NCI-H2196 (cell line): ENCODE results near the gene CPB2.

ENCODE experiments used
- DNase-seq: peaks from one replicate; lab custom pipeline; 2025; ENCODE audit not compliant: unreplicated experiment; lab: John Stamatoyannopoulos, UW

The CPB2 gene

DNA sequence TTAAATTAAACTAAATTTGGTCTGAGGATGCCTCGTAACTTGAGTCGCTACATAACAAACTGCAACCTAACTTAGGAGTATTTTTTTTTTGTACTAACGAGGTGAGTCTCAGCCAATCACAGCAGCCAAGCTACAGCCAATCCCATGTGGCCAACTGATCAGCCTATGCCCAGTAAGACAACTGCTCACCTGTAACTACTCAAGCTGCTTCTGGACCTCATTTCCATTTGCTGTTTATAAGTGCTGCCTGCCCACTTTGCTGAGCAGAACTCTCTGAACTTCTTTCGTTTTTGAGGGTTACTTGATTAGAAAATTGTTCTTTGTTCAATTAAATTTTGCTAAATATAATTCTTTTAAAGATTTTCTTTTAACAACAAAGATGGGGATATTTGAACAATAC is 3.8 kb downstream of the CPB2 start:
- DNase-seq, result no peak

DNA sequence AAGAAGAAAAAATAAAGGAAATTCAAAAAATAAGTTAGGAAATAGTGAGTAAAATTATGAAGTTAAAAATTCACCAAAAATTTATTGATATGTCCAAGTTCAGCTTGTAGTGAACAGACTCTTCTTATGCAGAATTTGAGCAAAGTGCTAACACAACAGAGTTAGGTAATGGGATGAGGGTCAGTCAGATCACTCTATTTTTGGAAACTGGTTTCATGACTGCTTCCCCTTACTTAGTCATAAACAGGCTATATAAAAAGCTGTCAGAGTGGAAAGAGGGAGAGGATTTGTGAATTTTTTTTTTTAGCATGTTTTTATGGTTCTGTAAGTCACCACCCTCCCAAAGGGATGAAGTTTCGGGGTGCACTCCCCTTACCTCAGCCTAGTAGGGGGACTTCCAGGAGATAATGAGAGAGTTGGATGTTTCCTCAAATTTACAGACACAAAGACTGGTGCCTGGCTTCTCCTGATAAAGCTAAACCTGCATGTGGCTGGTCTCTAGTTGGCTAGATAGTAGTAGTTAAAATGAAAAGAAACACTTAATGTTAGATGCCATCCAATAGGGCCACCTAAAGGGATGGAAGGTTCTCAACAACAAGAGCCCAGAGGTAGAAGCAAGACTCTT is 4.5 kb downstream of the CPB2 start:
- DNase-seq, result no peak

DNA sequence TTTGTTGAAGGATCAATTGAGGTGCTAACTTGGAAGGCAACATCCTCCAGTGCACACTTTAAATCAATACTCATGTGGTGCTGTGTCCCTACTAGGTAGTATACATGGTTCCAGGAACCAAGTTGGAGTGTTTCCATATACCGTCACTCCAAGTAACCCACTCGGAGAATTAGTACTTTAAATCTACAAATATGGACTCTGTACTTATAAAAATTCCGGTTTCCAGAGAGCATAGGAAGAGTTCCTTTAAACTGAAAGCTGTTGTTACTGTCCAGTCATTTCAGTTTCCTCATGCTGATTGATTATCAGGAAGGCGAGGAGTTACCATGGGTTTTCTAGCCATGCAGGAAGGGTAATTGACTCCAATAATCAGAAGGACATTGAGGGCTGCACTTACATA is 7.2 kb downstream of the CPB2 start:
- no peak for DNase-seq

DNA sequence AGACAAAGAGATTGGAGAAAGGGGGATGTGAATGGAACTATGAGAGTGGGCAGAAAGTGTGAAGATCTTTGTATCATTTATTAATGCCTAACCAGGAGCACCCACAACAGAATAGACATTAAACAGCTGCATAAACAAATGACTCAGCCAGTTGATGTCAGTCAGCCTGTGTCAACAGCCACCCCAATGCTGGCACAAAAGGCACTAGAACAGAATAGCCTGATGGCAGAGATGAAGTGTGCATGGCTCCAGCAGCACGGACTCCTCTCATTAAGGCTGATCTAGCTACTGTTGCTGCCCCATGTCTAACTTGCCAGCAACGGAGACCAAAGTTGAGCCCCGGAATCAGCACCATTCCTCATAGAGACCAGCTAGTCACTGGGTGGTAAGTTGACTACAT is 7.8 kb downstream of the CPB2 start:
- peak; percentile 8 for DNase-seq

DNA sequence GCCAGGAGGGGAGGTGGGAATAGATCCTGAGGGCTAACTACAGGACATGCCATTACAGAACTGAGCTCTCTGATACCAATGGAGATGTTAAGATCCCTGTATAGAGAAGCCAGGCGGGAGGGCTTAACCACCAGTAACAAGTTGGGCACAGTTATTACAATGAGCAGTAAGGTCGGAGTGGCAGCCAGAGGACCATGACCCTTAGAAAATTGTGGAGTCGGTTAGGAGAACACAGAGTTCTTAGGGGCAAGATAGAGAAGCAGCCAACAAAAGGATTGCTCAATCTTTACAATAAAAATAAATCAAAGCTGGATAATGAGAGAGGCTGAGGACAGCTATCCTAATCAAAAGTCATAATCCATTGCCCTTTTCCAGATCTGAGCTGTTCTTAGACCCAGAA is 10.4 kb downstream of the CPB2 start:
- no peak for DNase-seq

DNA sequence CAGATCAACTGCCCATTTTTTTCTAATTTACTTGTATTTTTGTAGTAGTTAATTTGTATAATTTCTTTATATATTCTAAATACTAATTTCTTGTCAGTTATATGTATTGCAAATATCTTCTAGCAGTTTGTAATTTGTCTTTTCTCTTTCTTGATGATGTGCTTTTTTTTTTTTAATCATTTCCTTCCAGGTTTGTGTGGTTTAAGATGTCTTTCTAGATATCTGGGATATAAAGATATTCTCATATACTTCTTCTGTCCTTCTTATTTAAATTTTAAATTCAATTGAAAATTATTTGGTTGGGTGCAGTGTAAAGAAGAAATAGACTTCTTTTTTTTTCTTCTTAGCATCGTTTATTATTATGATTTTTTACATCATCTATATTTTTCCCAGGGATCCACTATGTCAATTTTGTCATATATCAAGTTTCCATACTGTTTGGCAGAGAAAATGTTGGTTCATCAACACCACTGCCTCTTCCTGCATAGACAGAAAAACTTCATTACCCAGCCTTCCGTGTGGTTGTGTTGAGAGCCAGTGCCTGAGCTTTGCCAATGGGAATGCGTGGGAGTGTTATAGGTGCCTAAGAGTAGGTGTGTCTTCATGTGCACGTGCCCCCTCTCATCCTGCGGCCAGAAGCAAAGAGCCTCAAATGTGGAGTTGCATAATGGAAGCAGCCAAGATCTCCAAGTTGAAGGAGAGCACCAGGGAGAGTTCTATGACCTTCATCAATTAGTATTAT is 15.8 kb downstream of the CPB2 start:
- no peak for DNase-seq

DNA sequence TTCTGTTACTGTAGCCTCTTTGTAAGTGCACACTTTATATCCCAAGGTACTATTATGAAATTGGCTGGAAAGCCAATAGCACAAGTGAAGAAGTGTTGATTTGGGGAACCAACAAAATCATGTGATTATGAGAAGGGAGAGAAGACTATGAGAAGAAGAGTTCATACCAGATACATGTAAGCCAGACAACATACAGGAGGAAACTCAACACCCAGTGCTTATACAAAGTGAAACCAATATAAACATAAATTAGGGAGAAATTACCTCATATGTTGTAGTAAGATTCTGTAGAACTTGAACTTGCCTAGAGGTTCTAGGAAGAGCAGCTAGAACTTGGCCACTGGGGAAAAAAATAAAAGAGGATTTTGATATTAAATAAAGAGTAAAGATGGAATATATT is 17.4 kb downstream of the CPB2 start:
- no peak for DNase-seq

DNA sequence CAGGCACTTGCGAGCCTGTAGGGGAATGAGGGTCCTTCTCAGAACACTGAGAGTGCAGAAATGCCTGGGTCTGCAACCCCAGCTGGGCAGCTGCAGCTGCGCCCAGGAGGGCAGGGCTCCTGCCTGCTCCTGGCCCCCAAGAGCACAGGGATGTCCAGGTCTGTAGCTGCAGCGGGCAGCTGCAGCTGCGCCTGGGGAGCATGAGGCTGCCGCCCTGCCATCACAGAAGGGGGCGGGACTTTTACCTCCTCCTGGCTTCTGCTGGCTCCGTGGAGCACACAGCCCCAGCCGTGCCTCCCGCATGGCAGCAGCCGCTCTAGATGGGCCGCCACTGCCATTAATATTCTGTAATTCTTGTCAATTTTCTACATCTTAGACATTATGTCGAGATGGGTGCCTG is 17.8 kb downstream of the CPB2 start:
- DNase-seq, result no peak

DNA sequence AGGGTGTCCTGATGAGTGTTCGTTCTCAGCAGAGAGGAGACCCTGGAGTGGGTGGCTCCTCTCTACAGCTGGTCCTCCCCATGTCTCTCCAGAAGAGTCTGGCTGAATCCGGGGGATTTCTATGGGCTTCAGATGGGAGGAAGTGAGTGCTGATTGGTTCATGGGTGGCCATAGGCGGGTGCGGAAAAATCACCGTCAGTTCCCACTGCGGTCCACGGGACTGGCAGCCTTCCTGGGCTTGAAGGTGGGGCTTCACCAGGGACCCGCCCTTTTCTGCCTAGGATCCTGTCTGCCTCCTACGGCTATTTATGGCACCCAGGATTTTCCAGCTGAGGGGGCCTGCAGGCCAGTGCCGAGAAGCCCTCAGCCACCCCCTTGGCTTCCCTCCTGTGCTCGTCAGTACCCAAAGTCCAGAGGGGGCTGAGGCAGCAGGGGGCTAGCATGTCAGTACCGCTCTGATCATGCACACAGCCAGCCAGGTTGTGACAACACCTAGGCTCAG is 18.4 kb downstream of the CPB2 start:
- no peak for DNase-seq

DNA sequence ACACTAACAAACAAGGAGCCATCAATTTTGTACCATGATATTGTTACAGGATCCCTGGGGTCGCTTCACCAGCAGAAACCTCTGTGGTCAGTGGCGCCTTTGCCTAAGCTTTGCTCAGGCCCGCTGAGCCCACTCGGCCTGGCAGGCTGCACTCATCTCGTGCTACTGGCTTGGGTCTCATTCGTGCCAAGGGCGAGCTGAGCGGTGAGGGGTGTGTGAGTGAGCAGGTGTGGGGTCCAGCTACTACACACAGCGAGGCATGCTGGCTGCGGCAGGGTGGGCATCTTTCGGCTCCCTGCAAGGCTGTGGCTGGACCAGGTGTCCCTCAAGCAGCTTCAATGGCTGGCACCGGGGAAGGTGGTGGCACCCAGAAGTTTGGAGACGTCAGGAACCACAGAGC is 19.1 kb downstream of the CPB2 start:
- DNase-seq, result no peak

DNA sequence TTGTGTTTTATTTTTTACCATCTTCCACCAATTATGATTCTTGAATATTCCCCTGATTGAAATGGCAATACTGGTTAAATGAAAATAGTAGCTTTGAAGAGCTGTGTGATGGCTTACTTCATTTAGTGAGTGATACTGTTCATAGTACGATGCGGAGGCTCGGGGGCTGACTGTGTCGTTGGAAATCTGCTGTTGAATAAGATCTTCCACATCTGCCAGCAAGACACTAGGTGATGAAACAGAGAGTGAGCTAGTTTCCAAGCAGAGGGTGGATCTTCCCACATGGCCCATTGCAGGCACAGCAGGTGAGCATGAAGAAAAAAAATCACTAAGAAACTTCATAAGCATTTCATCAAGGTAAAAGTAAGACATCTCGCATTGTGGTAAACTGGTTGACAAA is 22.5 kb downstream of the CPB2 start:
- no peak for DNase-seq

DNA sequence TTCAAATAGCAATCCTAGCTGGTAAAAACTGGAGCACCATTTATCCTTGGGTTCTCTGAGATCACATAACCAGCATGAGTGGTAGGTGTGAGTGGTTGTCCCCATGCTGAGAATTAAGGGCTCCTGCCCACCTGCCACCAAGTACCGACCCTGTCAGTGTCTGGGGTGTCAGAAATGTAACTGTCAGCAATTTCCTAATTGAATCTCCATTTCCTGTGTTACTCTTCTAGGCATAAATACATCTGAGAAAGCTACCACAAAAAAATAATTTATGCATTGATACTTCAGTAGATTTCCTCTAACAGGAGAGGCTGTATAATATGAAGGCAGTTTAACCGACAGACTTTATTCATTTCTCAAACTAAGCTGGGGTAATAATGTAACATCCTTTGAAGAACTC is 25.1 kb downstream of the CPB2 start:
- DNase-seq, result no peak

DNA sequence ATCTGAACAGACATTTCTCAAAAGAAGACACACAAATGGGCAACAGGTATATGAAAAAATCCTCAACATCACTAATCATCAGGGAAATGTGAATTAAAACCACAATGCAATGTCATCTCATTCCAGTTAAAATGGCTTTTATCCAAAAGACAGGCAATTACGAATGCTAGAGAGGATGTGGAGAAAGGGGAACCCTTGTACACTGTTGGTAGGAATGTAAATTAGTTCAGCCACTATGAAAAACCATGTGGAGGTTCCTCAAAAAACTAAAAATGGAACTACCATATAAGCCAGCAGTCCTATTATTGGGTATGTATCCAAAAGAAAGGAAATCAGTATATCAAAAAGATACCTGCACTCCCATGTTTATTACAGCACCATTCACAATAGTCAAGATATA is 27.6 kb downstream of the CPB2 start:
- no peak for DNase-seq

DNA sequence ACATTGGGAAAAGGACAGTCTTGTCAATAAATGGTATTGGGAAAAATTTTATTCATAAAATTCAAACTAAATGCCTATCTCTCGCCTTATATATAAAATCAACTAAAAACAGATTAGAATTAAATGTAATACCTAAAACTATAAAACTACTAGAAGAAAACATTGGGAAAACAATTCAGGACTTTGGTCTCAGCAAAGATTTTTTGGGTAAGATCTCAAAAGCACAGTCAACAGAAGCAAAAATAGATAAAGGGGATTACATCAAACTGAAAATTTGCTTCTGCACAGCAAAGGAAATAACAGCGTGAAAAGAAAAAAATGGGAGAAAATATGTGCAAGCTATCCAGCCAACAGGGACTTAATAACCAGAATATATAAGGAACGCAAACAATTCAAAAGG is 28.0 kb downstream of the CPB2 start:
- no peak for DNase-seq

DNA sequence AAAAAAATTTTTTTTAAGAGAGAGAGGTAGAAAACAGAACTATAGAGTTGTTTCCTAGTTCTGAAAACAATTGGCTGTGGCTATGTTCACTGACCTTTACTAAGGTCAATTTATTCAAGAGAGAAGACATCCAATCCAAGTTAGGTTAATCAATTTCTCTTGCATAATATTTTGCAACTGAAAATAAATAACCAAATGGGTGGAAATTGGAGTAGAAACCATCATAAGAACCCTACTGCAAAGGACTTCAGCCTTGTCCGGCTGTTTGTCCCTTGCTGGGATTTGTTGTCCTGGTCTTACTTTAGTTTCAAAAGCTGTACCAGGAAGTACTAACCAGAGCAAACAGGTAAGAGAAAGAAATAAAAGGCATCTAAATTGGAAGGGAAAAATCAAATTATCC is 29.0 kb downstream of the CPB2 start:
- DNase-seq, result no peak

DNA sequence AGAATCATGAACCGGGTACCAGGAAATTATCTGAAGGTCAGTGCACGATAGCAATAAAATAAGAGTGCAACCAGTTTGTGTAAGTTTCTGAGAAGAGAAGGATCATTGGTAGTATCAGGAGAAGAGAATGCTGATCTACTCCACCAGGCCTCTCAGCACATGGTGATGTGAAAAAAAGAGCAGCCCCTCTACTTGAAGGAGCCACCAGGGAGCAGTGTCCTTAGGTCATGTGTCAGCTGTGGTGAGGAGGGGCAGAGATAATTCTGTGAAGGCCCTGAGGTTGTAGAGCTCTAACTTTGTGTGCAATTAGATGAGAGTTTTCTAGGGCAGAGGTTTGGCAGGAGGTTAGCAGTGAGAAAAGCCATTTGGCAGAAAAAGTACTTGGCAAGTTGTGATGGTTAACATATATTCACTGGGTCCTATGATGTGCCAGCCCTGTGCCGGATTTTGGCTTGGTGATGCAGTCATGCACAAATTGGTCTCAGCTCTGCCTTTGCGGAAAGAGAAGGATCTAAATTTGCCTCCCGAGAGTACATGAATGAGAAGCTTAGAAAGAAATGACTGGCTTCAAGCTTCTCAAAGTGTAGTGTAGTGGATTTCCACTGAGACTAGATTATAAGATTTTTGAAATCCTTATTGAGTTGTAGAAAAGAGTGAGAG is 33.1 kb downstream of the CPB2 start:
- no peak for DNase-seq

DNA sequence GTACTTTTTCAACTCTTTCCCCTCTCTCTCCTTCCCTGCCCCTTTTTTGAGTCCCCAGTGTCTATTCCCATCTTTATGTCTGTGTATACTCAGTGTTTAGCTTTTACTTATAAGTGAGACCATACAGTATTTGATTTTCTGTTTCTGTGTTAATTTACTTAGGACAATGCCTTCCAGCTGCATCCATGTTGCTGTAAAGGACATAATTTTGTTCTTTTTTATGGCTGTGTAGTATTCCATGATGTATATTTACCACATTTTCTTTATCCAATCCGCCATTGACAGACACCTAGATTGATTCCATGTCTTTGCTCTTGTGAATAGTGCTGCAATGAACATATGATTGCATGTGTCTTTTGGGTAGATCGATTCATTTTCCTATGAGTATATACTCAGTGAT is 41.5 kb downstream of the CPB2 start:
- no peak for DNase-seq

DNA sequence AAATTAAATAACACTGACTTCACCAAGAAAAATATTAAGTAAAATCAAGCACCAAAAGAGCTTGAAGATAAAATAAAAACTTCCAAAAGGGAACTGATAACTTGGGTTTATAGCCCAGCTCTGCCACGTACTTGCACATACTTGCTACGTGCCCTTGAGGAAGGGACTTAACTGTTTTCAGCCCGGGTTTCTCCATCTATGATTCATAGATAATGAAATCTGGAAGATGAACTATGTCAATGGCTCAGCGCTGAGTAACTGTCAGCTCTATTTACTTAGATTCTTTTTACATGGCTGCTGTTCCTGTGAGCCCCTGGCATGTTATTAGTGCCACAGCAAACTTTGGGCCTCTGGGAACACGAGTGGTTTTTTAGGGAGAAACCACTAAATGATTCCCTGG is 42.6 kb downstream of the CPB2 start:
- no peak for DNase-seq

DNA sequence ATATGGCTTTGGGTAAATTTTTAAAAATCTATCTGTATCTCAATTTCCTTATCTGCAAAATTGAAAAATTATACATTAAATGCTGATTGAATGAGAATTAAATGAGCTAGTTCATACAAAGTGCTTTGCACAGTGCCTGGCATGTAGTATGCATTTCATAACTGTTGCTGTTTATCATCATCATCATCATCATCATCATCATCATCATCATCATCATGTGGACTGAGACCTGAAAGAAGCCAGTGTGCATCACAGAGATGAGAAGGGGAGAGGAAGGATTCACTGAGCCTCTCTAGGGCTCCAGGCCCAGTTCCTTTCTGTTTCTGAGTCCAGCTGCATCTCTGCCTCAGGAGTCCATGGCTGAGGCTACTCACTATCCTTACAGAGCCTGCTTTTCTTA is 45.4 kb downstream of the CPB2 start:
- DNase-seq, result no peak

DNA sequence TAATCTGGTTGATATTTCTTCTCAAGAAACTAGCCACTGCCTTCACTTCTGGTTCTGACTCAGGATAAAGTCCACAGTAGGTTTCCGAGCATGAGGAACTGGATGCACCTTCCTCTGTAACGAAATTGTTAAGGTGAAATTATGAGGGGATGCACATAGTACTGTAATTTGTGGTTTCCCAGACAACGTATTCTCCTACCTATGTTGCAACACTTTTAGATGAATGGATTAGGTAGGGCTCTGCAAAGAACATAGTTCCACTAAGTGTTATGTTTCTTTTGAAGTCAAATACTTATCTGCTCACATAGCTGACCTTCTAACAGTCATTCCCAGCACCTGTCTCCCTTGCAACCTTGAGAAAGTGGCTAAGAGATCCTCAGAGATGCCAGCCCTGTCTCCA is 46.6 kb downstream of the CPB2 start:
- no peak for DNase-seq

DNA sequence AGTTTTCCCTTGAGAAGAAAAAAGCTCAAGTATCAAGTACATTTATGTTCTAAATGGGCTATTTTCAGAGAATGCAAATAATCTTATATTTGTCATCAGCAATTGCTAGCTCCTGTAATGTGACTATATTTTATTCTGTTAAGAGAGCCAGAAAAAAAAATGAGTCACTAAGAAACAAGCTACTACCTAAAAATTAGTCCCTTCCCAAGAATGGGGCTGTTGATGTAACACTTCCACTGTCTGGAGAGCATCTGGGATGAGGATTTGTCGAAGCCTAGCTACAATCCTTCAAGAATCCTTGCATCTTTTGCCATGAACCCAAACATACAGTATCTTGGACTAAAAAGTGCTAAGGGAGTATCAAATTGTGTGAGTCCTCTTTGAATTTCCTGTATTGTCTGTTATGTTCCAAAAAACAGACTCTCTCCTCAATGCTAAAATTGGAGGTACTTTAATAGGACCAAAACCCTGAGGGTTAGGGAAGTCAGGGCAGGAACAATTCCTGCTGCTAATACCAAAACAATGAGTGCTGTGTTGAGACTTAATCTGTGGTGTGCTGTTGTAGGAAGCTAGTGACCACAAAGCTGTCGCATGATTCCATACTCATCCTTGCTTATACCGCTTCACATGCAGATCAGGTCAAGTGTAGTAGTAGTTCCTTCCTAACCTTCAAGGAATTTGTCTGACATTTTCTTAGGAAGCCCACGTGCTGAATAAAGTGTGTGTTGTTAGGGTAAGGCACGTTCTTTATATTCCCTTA is 47.4 kb downstream of the CPB2 start:
- no peak for DNase-seq
